Trophoblast cell (in vitro differentiated cells and primary cell): ENCODE measurements around the gene GOLGA3.
"Not testable (repeated sequence)": the region's sequence is repeated elsewhere in the genome, so short reads cannot be mapped to it uniquely, and the experiment has no call there.

ENCODE experiments used
- DNase-seq, 2 donors: peaks; one replicate each; pipeline ENCODE4 v3.0.0-alpha.2; 2016
- H2AFZ ChIP-seq: 2 replicates; pipeline ENCODE4 v1.6.1; 2013; ENCODE audit warnings: low read length, moderate library complexity, mild to moderate bottlenecking; ENCODE audit not compliant: insufficient read depth, poor library complexity
- H2AK5ac ChIP-seq: 2 replicates; pipeline ENCODE4 v1.6.1; 2013; ENCODE audit warnings: mild to moderate bottlenecking, low read length
- H2BK120ac ChIP-seq: 2 replicates; pipeline ENCODE4 v1.6.1; 2013; ENCODE audit warnings: low read length, mild to moderate bottlenecking, moderate library complexity; ENCODE audit not compliant: insufficient read depth, poor library complexity
- H2BK12ac ChIP-seq: 2 replicates; pipeline ENCODE4 v1.6.1; 2013; ENCODE audit warnings: mild to moderate bottlenecking, low read length, moderate library complexity
- H2BK5ac ChIP-seq: 2 replicates; pipeline ENCODE4 v1.6.1; 2013; ENCODE audit warnings: low read length, low read depth, moderate library complexity, mild to moderate bottlenecking; ENCODE audit not compliant: poor library complexity
- H3K14ac ChIP-seq: 2 replicates; pipeline ENCODE4 v1.6.1; 2013; ENCODE audit warnings: mild to moderate bottlenecking, low read length
- H3K18ac ChIP-seq: 2 replicates; pipeline ENCODE4 v1.6.1; 2013; ENCODE audit warnings: mild to moderate bottlenecking, low read length
- H3K23ac ChIP-seq: 2 replicates; pipeline ENCODE4 v1.6.1; 2013; ENCODE audit warnings: low read length
- H3K27ac ChIP-seq: 2 replicates; pipeline ENCODE4 v1.5.1; 2013; ENCODE audit warnings: low read depth, mild to moderate bottlenecking, inconsistent platforms, low read length, moderate library complexity
- H3K27me3 ChIP-seq: 2 replicates; pipeline ENCODE4 v1.6.1; 2013; ENCODE audit warnings: inconsistent platforms, mild to moderate bottlenecking, low read length, moderate library complexity; ENCODE audit not compliant: insufficient read depth
- H3K36me3 ChIP-seq, 2 experiments: 1 replicate in 1 of 2; 2 replicates in 1 of 2; pipeline ENCODE4 v1.6.1; 2013; ENCODE audit warnings: low read length in 2 of 2, mild to moderate bottlenecking in 2 of 2, moderate library complexity in 1 of 2; ENCODE audit not compliant: insufficient read depth in 2 of 2, control insufficient read depth in 1 of 2
- H3K4ac ChIP-seq: 2 replicates; pipeline ENCODE4 v1.6.1; 2013; ENCODE audit warnings: low read depth, mild to moderate bottlenecking, low read length, moderate library complexity
- H3K4me1 ChIP-seq, 2 experiments: 1 replicate in 1 of 2; 2 replicates in 1 of 2; pipeline ENCODE4 v1.6.1; 2013; ENCODE audit warnings: low read length in 2 of 2, mild to moderate bottlenecking in 2 of 2, moderate library complexity in 1 of 2; ENCODE audit not compliant: insufficient read depth in 2 of 2, control insufficient read depth in 1 of 2
- H3K4me2 ChIP-seq: 2 replicates; pipeline ENCODE4 v1.6.1; 2013; ENCODE audit warnings: inconsistent platforms, mild to moderate bottlenecking, low read length, moderate library complexity
- H3K4me3 ChIP-seq: 2 replicates; pipeline ENCODE4 v1.5.1; 2013; ENCODE audit warnings: mild to moderate bottlenecking, low read depth, low read length, inconsistent platforms
- H3K79me1 ChIP-seq: one replicate; pipeline ENCODE4 v1.6.1; 2013; ENCODE audit warnings: low read length
- H3K79me2 ChIP-seq: 2 replicates; pipeline ENCODE4 v1.6.1; 2013; ENCODE audit warnings: low read length, mild to moderate bottlenecking; ENCODE audit not compliant: control insufficient read depth, insufficient read depth, poor library complexity
- H3K9ac ChIP-seq: 2 replicates; pipeline ENCODE4 v1.6.1; 2013; ENCODE audit warnings: mild to moderate bottlenecking, low read length
- H3K9me3 ChIP-seq: 2 replicates; pipeline ENCODE4 v1.6.1; 2013; ENCODE audit warnings: low read depth, mild to moderate bottlenecking, control low read depth, inconsistent platforms, low read length; ENCODE audit not compliant: insufficient read depth
- H4K12ac ChIP-seq: 2 replicates; pipeline ENCODE4 v1.6.1; 2013; ENCODE audit warnings: low read depth, mild to moderate bottlenecking, low read length, moderate library complexity
- H4K8ac ChIP-seq: 2 replicates; pipeline ENCODE4 v1.6.1; 2013; ENCODE audit warnings: low read depth, mild to moderate bottlenecking, low read length, moderate library complexity
- H4K91ac ChIP-seq: one replicate; pipeline ENCODE4 v1.6.1; 2013; ENCODE audit warnings: low read depth, mild to moderate bottlenecking, low read length, moderate library complexity
- WGBS: extraction: QIAGEN DNeasy Blood & Tissue Kit; methylation state at CpG from one replicate; pipeline ENCODE4 v1.1.7; 2013; ENCODE audit warnings: missing lambda C conversion rate; ENCODE audit not compliant: insufficient read length, insufficient coverage; ENCODE audit errors: extremely low coverage; 5-methylcytosine and 5-hydroxymethylcytosine counted together

Gene GOLGA3

GRCh38 chr12:132844681-132845080 lies 16.0 kb upstream of the GOLGA3 start:
- not testable (repeated sequence) for H3K18ac ChIP-seq, H2BK5ac ChIP-seq, H3K23ac ChIP-seq, H3K4me2 ChIP-seq, H4K8ac ChIP-seq, H3K4ac ChIP-seq, H3K4me3 ChIP-seq, H2BK12ac ChIP-seq, H2AK5ac ChIP-seq, H3K27me3 ChIP-seq, DNase-seq, H2BK120ac ChIP-seq, H3K27ac ChIP-seq, H2AFZ ChIP-seq, H4K91ac ChIP-seq, H3K9me3 ChIP-seq, H4K12ac ChIP-seq, H3K79me1 ChIP-seq, H3K14ac ChIP-seq, H3K9ac ChIP-seq, H3K4me1 ChIP-seq, H3K79me2 ChIP-seq
- WGBS: no CpG with 5 or more reads among the region's 11 CpGs
- H3K36me3 ChIP-seq: peaks cover 70 to 78% of the 10 kb centered on the region in 2 experiments

GRCh38 chr12:132842449-132843045 lies 13.9 kb upstream of the GOLGA3 start:
- Histone ChIP-seq H3K14ac (no peak overlapping the region), H4K12ac (no peak overlapping the region), H3K79me1 (no peaks in the 10 kb centered on the region), H3K18ac (no peak overlapping the region), H2BK120ac (no peak overlapping the region), H3K9me3 (peaks cover 11% of the 10 kb centered on the region), H2BK12ac (no peak overlapping the region), H3K36me3 (peaks cover 77 to 85% of the 10 kb centered on the region in 2 experiments), H4K91ac (no peak overlapping the region), H3K27me3 (no peaks in the 10 kb centered on the region), H3K79me2 (no peaks in the 10 kb centered on the region), H2AK5ac (no peak overlapping the region), H3K27ac (no peak overlapping the region), H2BK5ac (no peak overlapping the region), H3K9ac (no peak overlapping the region), H4K8ac (no peak overlapping the region), H3K23ac (no peak overlapping the region), H2AFZ (no peak overlapping the region), H3K4ac (no peak overlapping the region), H3K4me2 (no peak overlapping the region), H3K4me3 (no peak overlapping the region), H3K4me1 (no peaks in the 10 kb centered on the region)
- no CpG with 5 or more reads among the region's 21 CpGs for WGBS
- DNase-seq: no peak

DNA sequence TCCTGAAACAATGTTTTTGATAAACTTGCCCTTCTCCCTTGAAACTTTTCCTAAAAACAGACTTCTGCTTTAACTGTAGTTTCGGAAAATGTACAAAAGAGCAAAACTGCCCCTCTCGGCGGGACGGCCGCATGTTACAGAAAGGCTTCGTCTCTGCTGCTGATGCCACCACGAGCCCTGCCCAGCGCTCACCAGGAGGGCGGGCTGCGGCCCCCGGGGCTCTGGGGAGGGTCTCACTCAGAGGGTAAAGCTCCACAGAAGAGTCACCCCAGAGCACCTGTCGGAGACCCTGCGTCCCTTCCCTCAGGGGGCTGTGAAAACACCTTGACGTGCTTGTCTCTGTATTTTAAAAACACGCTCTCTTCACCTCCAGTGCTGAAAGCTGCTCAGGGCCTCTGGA lies 12.5 kb upstream of the GOLGA3 start:
- Histone ChIP-seq H2BK12ac (no peak overlapping the region), H2AFZ (no peak overlapping the region), H3K4me2 (no peak overlapping the region), H3K4me1 (no peaks in the 10 kb centered on the region), H2AK5ac (no peak overlapping the region), H3K14ac (no peak overlapping the region), H3K27ac (no peak overlapping the region), H3K27me3 (no peaks in the 10 kb centered on the region), H3K79me2 (no peaks in the 10 kb centered on the region), H4K12ac (no peak overlapping the region), H4K8ac (no peak overlapping the region), H3K79me1 (no peaks in the 10 kb centered on the region), H2BK120ac (no peak overlapping the region), H2BK5ac (no peak overlapping the region), H3K4me3 (no peak overlapping the region), H3K23ac (no peak overlapping the region), H3K9me3 (peaks cover 12% of the 10 kb centered on the region), H4K91ac (no peak overlapping the region), H3K4ac (no peak overlapping the region), H3K36me3 (peaks cover 65 to 85% of the 10 kb centered on the region in 2 experiments), H3K18ac (no peak overlapping the region), H3K9ac (no peak overlapping the region)
- no CpG with 5 or more reads among the region's 15 CpGs for WGBS
- DNase-seq: no peak

DNA sequence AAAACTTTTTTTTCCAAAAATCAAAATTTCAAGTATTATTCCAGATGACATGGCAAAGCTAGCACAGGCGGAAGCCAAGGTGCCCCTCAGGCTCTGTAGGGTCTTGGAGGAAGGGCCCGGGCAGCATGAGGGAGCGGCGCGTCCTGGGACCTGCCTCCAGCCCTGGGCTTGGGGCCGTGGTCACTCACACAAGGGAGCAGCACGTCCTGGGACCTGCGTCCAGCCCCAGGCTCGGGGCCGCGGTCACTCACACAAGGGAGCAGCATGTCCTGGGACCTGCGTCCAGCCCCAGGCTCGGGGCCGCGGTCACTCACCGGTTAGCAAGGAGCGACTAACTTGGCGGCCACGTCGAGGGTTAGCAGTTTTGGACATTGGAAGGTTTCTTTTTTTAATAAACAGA lies 11.9 kb upstream of the GOLGA3 start:
- peaks cover 64 to 82% of the 10 kb centered on the region in 2 experiments for H3K36me3 ChIP-seq
- no peak overlapping the region for H3K9ac ChIP-seq
- no peak overlapping the region for H2AK5ac ChIP-seq
- H4K12ac ChIP-seq: no peak overlapping the region
- no peak overlapping the region for H2BK12ac ChIP-seq
- H3K4me1 ChIP-seq: no peaks in the 10 kb centered on the region
- no peak for DNase-seq
- no peaks in the 10 kb centered on the region for H3K79me1 ChIP-seq
- peaks cover 14% of the 10 kb centered on the region for H3K9me3 ChIP-seq
- no peak overlapping the region for H3K14ac ChIP-seq
- H4K8ac ChIP-seq: no peak overlapping the region
- no peak overlapping the region for H2BK5ac ChIP-seq
- no peak overlapping the region for H4K91ac ChIP-seq
- no peak overlapping the region for H3K4ac ChIP-seq
- H3K23ac ChIP-seq: no peak overlapping the region
- no peak overlapping the region for H3K27ac ChIP-seq
- H2BK120ac ChIP-seq: no peak overlapping the region
- H3K79me2 ChIP-seq: no peaks in the 10 kb centered on the region
- H3K27me3 ChIP-seq: no peaks in the 10 kb centered on the region
- H3K4me3 ChIP-seq: no peak overlapping the region
- H2AFZ ChIP-seq: no peak overlapping the region
- H3K4me2 ChIP-seq: no peak overlapping the region
- H3K18ac ChIP-seq: no peak overlapping the region
- WGBS: no CpG with 5 or more reads among the region's 20 CpGs
